ENCODE measurements around the gene NOVA2. TPM values are rescaled to one million over a fixed set of nuclear protein-coding genes. Genes with fewer than 3 reads are reported as not detected.
"Not testable (repeated sequence)": the region's sequence is repeated elsewhere in the genome, so short reads cannot be mapped to it uniquely, and the experiment has no call there.

The NOVA2 gene
- polyA plus RNA-seq, 6 donors from 2014 or later = not detected

DNA sequence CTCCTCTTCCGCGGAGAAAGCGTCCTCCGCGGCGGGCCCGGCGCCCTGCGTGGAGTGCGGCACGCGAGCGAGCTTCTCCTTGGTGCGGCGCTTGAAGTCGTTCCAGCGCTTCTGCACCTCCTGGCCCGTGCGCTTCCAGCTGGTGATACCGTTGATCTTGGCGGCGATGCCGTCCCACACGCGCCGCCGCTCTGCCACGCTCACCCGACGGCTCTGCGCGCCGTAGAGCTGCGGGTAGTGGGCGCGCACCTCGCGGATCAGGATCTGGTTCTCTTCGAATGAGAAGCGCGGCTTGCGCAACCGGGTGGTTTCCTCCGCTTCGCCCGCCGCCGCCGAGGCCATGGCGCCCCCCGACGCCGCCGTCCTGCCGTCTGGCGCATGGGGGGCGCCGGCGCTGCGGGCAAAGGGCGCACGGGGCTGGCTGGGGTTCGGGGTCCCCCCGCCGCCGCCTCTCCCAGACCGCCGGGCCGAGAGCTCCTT lies 72.2 kb downstream of the NOVA2 start:
- Mint-ChIP-seq H3K27me3 (peaks cover 0 to 12% (median 7%) of the 10 kb centered on the region in 3 donors), H3K36me3 (peaks cover 0 to 5% of the 10 kb centered on the region in 2 donors), H3K4me3 (peak overlapping the region; percentile 12 to 98 (median 38)), H3K27ac (peak overlapping the region in 1 of 6 donors; percentile 85), H3K9me3 (no peaks in the 10 kb centered on the region), H3K4me1 (peaks cover 16 to 41% (median 26%) of the 10 kb centered on the region in 3 donors)
- ATAC-seq (ENCODE audit: low read depth in 2 of 2) (peak in 1 of 2 donors; percentile 19), DNase-seq (no peak)

DNA sequence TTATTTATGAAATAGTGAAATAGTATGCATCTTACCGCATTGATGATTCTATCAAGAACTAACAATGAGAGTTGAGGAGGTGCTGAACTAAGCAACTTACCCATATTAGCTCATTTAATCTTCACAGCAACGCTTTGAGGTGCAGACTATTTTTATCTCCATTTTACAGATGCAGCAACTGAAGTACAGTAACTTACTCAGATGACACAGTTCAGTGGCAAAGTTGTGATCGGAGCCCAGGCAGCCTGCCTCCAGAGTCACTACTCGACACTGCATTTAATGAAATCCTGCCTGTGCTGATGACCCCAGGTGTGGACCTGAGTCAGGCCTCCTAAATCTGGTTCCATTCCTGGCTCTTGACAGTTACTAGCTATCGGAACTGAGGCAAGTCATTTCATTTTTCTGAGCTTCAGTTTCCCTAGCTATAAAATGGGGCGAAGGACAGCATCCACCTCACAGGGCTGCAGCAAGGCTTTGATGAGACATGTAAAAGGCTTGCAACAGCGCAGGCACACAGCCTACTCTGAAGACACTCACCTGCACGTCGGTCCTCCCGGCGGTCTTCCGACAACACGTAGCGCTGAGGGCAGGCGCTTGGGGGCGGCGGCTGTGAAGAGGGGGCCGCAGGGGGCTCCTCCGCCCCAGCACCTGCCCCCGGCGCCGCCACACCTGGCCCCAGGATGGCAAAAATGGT lies 72.8 kb downstream of the NOVA2 start:
- peaks cover 16 to 41% (median 26%) of the 10 kb centered on the region in 3 donors for H3K4me1 Mint-ChIP-seq
- H3K27ac Mint-ChIP-seq = peak overlapping the region in 2 of 6 donors; percentile 28 to 69
- H3K36me3 Mint-ChIP-seq = peaks cover 0 to 5% of the 10 kb centered on the region in 2 donors
- H3K9me3 Mint-ChIP-seq = no peaks in the 10 kb centered on the region
- no peak for ATAC-seq (ENCODE audit: low read depth in 2 of 2)
- no peak for DNase-seq
- peak overlapping the region; percentile 23 to 98 (median 62) for H3K4me3 Mint-ChIP-seq
- H3K27me3 Mint-ChIP-seq = peaks cover 0 to 8% (median 6%) of the 10 kb centered on the region in 3 donors

DNA sequence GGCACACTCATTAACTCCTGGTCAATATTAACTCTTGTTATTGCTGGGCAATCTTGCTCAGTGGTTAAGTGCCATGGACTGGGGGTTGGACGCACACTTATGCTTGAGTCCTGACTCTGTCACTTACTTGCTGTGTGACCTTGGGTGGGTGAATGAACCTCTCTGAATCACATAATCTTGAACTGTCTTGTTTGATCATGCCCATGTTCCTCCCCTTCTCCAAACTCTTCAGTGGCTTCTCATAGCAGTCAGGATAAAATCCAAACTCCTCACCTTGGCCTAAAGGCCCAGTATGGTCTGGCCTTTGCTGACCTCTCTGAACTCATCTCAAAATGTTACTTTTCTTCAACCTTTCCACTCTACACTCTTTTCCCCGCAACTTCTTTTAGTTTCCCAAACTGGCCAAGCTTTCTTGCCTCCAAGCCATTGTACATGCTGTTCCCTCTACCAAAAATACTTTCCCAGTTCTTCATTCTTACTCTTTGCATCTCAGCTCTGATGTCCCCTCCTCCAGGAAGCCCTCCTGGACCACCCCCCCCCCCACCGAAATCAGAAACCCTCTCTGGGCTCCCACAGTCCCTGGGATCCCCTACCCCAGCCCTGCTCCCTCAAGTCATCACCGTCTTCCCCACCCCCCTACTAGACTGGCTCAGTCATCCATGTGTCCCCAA lies 73.6 kb downstream of the NOVA2 start:
- DNase-seq (no peak), ATAC-seq (ENCODE audit: low read depth in 2 of 2) (no peak)
- H3K4me1 Mint-ChIP-seq = peaks cover 24 to 48% (median 33%) of the 10 kb centered on the region in 3 donors
- H3K9me3 Mint-ChIP-seq = no peaks in the 10 kb centered on the region
- peaks cover 0 to 8% (median 0%) of the 10 kb centered on the region in 3 donors for H3K27me3 Mint-ChIP-seq
- H3K27ac Mint-ChIP-seq = no peak overlapping the region
- peaks cover 5 to 7% of the 10 kb centered on the region in 2 donors for H3K36me3 Mint-ChIP-seq
- H3K4me3 Mint-ChIP-seq = peak overlapping the region; percentile 2 to 98 (median 52)

DNA sequence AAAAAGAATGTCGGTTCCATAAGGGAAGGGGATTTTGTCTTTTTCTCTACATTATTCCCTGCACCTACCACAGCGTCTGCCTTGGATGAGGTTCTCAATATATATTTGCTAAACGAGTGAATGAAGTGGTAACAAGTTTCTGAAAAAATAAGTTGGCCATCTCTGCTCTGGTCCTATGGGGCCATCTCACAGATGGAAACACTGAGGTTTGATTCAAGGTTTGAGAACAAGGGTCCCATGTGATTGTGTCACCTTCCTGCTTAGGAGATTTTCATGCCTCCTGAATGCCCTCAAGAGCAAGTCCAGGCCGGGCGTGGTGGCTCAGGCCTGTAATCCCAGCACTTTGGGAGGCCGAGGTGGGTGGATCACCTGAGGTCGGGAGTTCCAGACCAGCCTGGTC lies 74.4 kb downstream of the NOVA2 start:
- Mint-ChIP-seq H3K9me3 (no peaks in the 10 kb centered on the region), H3K4me1 (peaks cover 25 to 50% (median 33%) of the 10 kb centered on the region in 3 donors), H3K36me3 (peaks cover 5 to 8% of the 10 kb centered on the region in 2 donors), H3K27ac (peak overlapping the region in 1 of 6 donors; percentile 33), H3K4me3 (peak overlapping the region in 2 of 8 donors; percentile 44 to 57), H3K27me3 (peaks cover 0 to 7% (median 0%) of the 10 kb centered on the region in 3 donors)
- ATAC-seq (ENCODE audit: low read depth in 2 of 2) (no peak), DNase-seq (no peak)

DNA sequence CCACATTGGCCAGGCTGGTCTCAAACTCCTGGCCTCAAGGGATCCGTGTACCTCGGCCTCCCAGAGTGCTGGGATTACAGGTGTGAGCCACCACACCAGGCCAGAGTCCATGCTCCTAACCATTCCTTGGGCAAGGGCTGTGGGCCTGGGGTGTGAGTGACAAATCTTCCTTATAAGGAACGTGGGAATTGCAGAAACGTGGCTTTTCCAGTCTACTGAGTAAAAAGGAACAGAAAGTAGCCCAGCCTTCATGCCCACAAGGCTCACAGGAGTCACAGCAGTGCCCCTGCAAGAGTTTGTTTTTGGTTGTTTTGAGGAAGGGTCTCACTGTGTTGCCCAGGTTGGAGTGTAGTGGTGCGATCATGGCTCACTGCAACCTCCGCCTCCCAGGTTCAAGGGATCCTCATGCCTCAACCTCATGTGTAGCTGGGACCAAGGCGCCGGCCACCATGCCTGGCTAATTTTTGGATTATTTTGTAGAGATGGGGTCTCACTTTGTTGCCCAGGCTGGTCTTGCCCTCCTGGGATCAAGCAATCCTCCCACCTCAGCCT lies 76.3 kb downstream of the NOVA2 start:
- no peak overlapping the region for H3K27ac Mint-ChIP-seq
- no peaks in the 10 kb centered on the region for H3K9me3 Mint-ChIP-seq
- no peaks in the 10 kb centered on the region for H3K27me3 Mint-ChIP-seq
- ATAC-seq (ENCODE audit: low read depth in 2 of 2) (peak; percentile 22 to 43), DNase-seq (no peak)
- H3K36me3 Mint-ChIP-seq = peaks cover 5 to 8% of the 10 kb centered on the region in 2 donors
- peak overlapping the region in 3 of 8 donors; percentile 5 to 68 (median 59) for H3K4me3 Mint-ChIP-seq
- H3K4me1 Mint-ChIP-seq = peaks cover 29 to 45% (median 38%) of the 10 kb centered on the region in 3 donors

DNA sequence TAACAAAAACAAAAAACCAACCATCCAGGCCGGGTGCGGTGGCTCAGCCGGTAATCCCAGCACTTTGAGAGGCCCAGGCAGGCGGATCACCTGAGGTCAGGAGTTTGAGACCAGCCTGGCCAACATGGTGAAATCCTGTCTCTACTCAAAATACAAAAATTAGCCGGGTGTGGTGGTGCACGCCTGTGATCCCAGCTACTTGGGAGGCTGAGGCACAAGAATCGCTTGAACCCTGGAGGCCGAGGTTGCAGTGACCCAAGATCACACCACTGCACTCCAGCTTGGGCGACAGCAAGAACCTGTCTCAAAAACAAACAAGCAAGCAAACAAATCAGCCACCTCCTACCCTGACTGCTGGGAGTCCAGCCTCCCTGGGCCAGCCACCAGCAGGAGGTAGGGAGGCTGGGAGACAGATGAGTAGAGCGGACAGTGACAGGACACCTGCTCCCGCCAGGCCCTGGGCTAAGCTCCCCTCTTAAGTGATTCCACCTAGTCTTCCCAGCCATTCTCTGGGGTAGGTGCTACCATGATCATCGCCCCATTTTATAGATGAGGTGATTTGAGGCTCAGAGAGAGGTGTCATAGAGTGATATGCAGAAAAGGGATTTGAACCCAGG lies 77.6 kb downstream of the NOVA2 start:
- H3K9me3 Mint-ChIP-seq; H3K27ac Mint-ChIP-seq; H3K4me3 Mint-ChIP-seq; ATAC-seq (ENCODE audit: low read depth in 2 of 2); H3K36me3 Mint-ChIP-seq; DNase-seq; H3K27me3 Mint-ChIP-seq: not testable (repeated sequence)
- peaks cover 24 to 42% (median 31%) of the 10 kb centered on the region in 3 donors for H3K4me1 Mint-ChIP-seq

DNA sequence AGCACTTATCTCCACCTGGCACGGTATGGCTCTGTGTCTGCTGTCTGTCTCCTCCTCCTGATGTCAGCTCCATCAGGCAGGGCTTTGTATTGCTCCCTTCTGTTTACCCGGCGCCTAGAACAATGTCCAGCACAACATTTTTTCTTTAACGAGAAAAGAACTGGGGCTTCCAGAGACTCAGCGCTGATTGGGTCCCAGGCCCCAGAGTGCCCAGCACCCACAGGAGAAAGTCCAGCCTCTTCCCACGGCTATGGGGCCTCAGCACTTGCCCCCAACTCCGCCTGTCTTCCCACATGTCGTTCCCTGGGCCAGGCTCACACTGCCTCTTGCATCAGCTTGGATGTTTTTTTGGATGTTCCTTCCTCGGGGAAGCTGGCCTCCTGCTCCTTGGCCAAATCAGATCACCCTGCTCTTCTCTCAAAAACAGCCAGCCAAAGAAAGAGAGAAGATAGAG lies 78.1 kb downstream of the NOVA2 start:
- ATAC-seq (ENCODE audit: low read depth in 2 of 2) (no peak), DNase-seq (no peak)
- H3K4me3 Mint-ChIP-seq = no peak overlapping the region
- peaks cover 5 to 8% of the 10 kb centered on the region in 2 donors for H3K36me3 Mint-ChIP-seq
- no peaks in the 10 kb centered on the region for H3K9me3 Mint-ChIP-seq
- H3K4me1 Mint-ChIP-seq = peaks cover 20 to 40% (median 26%) of the 10 kb centered on the region in 3 donors
- H3K27ac Mint-ChIP-seq = no peak overlapping the region
- no peaks in the 10 kb centered on the region for H3K27me3 Mint-ChIP-seq

DNA sequence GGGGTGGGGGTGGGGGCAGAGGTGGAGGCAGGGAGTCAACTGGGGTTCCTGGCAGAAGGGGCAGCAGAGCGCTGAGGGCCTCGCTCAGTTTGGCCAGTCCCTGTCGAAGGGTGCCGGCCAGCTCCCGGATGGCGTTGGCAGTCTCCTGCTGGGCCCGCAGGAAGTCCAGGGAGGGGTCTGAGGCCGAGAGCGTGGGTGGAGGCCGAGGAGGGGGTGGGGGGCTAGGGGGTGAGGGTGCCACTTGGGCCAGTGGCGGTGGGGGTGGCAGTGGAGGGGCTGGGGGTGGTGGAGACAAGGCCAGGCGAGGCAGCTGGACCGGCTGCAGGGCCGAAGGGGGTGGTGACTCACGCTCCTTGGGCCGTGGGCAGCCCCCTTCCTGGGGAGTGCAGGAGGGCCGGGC lies 82.8 kb downstream of the NOVA2 start:
- H3K4me3 Mint-ChIP-seq = no peak overlapping the region
- no peaks in the 10 kb centered on the region for H3K27me3 Mint-ChIP-seq
- H3K9me3 Mint-ChIP-seq = no peaks in the 10 kb centered on the region
- no peak for ATAC-seq (ENCODE audit: low read depth in 2 of 2)
- DNase-seq = no peak
- H3K4me1 Mint-ChIP-seq = peaks cover 21 to 29% (median 23%) of the 10 kb centered on the region in 3 donors
- no peak overlapping the region for H3K27ac Mint-ChIP-seq
- peaks cover 0 to 8% of the 10 kb centered on the region in 2 donors for H3K36me3 Mint-ChIP-seq

DNA sequence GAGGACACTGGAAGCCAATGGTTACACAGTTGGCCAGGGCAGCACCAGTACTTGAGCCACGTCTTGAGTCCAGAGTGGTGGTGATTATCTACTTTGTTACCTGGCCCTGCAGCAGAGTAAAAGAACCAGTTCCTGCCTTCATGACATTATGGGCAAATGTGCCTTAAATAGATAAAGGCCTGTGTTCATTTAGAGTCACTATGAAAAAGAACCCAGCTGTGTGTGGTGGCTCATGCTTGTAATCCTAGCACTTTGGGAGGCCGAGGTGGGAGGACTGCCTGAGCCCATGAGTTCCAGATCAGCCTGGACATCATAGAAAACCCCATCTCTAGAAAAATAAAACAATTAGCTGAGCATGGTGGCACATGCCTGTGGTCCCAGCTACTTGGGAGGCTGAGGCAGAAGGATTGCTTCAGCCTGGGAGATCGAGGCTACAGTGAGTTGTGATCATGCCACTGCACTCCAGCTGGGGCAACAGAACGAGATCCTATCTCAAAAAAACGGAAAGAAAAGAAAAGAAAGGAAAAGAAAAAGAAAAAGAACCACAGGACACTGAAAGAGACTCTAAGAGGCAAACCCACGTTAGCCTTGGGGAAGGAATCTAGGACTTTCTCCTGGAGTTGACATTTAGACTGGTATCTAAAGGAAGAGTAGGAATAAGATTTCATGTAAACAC lies 84.3 kb downstream of the NOVA2 start:
- Mint-ChIP-seq H3K27ac (no peak overlapping the region), H3K27me3 (no peaks in the 10 kb centered on the region), H3K9me3 (no peaks in the 10 kb centered on the region), H3K4me1 (peaks cover 14 to 24% (median 17%) of the 10 kb centered on the region in 3 donors), H3K4me3 (peak overlapping the region in 2 of 8 donors; percentile 29 to 54), H3K36me3 (no peaks in the 10 kb centered on the region)
- DNase-seq (no peak), ATAC-seq (ENCODE audit: low read depth in 2 of 2) (no peak)

DNA sequence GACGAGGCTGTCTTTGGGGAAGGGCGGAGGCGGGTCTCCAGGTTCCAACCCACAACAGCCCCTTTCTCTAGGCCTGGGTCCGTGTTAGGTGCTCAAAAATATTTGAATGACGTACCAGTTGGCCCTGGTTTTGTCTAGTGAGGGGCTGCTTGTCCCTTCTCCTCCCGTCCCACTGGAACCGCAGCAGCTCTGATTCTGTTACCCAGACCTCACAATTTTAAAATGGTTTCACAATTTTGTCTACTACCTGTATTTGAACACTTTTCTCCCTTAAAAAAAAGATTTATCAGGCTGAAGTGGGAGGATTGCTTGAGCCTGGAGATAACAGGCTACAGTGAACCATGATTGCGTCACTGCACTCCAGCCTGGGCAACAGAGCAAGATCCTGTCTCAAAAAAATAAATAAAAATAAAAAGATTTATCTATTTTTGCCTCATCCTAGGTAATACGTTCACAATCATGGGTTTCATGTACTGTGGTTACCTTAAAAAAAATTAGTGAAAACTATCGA lies 86.4 kb downstream of the NOVA2 start:
- ATAC-seq (ENCODE audit: low read depth in 2 of 2) (no peak), DNase-seq (no peak)
- H3K27me3 Mint-ChIP-seq = no peaks in the 10 kb centered on the region
- peak overlapping the region; percentile 91 to 97 (median 97) for H3K27ac Mint-ChIP-seq
- H3K9me3 Mint-ChIP-seq = no peaks in the 10 kb centered on the region
- H3K36me3 Mint-ChIP-seq = peaks cover 0 to 7% of the 10 kb centered on the region in 2 donors
- peaks cover 17 to 28% (median 22%) of the 10 kb centered on the region in 3 donors for H3K4me1 Mint-ChIP-seq
- H3K4me3 Mint-ChIP-seq = peak overlapping the region in 7 of 8 donors; percentile 95 to 99 (median 97)

DNA sequence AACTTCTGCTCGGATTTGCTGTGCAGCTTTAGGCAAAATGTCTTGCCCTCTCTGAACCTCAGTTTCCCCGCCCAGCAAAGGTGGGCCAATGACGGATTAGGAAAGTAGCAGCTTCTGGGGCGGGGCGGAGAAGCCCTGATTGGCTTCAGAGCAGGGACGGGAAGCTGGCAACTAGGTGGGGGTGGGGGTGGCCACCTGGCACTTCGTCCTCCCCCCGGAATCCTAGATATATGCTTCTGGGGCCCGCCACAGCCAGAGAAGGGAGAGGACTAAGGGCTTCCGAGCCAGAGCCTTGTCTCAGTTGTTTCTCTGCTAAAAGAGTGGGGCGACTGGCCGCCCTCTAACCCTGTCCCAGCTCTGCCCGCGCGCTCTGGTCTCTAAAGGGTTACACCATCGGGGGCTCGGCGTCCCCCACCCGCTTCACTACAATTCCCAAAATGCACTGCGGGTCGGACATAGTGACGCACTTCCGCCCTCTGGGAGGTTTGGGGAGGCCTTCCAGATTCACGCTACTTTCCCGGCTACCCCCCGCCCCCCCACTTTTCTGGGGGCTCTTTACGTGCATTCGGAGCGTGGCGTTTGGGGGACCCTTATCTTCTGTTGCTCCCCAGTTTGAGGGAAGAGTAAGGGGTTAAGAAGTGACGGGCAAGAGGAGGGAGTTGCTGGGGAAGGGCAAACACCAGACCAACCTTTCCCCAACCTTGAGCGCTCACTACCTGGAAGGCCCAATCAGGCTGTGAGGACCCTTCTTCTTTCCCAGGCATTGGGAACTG lies 87.1 kb downstream of the NOVA2 start:
- ATAC-seq (ENCODE audit: low read depth in 2 of 2) = peak; percentile 70
- H3K4me1 Mint-ChIP-seq = peaks cover 20 to 31% (median 22%) of the 10 kb centered on the region in 3 donors

More for the DNA sequence above, 87.1 kb downstream of the NOVA2 start:
- peaks cover 0 to 7% of the 10 kb centered on the region in 2 donors for H3K36me3 Mint-ChIP-seq
- DNase-seq = peak; percentile 89
- no peaks in the 10 kb centered on the region for H3K9me3 Mint-ChIP-seq
- peaks cover 0 to 3% (median 0%) of the 10 kb centered on the region in 3 donors for H3K27me3 Mint-ChIP-seq
- H3K27ac Mint-ChIP-seq = peak overlapping the region; percentile 91 to 97 (median 97)
- H3K4me3 Mint-ChIP-seq = peak overlapping the region; percentile 95 to 99 (median 96)
